Measurements from ENCODE around the gene SRF.

Gene SRF

DNA sequence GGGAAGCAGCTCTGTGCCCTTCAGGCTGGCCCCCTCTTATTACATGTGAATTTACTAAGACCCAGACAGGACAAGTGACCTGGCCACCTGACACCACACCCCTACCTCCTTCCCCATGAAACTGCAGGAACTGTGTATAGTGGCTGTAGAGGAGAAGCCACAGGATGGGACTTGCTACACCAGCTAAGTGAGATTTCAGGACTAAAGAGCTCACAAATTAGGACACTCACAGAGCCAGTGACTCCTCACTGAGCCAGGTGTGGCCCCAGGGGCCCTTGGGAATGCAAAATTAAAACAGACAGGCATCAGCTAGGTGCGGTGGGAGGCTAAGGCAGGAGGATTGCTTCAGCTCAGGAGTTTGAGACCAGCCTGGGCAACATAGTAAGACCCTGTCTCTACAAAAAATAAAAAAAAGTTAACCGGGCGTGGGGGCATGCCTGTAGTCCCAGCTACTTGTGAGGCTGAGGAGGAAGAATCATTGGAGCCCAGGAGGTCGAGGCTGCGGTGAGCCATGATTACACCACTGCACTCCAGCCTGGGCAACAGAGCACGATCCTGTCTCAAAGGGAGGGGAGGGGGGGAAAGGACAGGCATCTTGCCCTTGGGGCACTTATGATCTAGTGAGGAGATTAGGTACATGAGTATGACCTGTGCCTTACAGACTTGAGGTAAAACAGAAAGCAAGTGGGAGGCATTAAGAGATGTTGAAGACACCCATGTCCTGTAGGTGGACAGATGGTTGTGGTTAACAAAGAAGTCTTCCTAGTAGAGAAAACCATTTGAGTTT is 23.2 kb upstream of the SRF start:
- no peak for DNase-seq (ENCODE audit: low read depth in 2 of 2)
- TF ChIP-seq, protein P1, sequence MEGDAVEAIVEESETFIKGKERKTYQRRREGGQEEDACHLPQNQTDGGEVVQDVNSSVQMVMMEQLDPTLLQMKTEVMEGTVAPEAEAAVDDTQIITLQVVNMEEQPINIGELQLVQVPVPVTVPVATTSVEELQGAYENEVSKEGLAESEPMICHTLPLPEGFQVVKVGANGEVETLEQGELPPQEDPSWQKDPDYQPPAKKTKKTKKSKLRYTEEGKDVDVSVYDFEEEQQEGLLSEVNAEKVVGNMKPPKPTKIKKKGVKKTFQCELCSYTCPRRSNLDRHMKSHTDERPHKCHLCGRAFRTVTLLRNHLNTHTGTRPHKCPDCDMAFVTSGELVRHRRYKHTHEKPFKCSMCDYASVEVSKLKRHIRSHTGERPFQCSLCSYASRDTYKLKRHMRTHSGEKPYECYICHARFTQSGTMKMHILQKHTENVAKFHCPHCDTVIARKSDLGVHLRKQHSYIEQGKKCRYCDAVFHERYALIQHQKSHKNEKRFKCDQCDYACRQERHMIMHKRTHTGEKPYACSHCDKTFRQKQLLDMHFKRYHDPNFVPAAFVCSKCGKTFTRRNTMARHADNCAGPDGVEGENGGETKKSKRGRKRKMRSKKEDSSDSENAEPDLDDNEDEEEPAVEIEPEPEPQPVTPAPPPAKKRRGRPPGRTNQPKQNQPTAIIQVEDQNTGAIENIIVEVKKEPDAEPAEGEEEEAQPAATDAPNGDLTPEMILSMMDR (IDR thresholded peaks at IDR 0.05; ENCODE audit: low read depth, low read length), result no peak
- no peak overlapping the region for H3K4me3 ChIP-seq (replicated peaks in 1 of 2; ENCODE audit: low read depth in 2 of 2, low read length in 2 of 2)

DNA sequence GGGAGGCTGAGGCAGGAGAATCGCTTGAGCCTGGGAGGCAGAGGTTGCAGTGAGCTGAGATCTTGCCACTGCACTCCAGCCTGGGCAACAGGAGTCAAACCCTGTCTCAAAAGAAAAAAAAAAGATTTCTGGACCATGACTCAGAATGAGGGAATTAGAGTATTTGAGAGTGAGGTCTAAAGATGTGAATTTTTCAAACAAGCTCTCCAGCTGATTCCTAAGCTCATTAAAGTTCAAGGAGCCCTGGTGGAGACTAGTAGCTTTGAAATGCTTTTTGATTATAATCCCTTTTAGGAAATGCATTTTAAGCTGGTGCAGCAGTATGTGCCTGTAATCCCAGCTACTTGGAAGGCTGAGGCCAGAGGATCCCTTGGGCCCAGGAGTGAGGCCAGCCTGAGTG is 21.8 kb upstream of the SRF start:
- no peak overlapping the region for H3K4me3 ChIP-seq (replicated peaks in 1 of 2; ENCODE audit: low read depth in 2 of 2, low read length in 2 of 2)

DNA sequence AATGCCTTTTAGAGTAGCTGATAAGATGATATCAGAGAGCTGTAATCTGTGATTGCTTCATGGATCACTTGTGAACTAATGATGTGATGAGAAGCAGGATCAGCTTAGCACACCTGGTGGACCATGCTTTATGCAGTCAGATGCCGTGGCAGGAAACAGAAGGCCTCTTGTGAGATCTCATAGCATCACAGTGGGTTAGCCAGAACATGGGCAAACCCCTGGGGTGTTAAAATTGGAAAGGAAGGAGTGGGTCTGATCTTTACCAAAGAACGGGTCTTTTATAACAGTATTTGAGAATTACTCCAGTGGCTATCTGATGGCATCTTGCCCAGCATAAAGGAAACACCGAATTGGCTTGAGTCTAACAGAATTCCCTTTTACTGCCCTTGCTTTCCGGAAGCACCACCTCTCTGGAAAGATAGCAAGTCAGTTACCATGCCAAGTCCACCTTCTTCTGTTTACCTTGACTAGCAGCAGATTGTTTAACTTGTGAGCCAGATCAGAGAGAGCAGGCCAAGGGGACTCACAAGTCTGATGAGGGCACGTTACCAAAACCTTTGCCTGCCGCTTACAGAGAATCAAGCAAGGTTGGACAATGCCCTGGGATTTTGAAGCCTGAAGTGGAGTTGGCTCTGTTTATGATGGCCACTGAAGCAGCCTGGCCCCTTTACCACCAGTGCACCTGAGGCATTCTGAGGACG is 20.9 kb upstream of the SRF start:
- TF ChIP-seq, protein P1 (IDR thresholded peaks at IDR 0.05; ENCODE audit: low read depth, low read length), result no peak
- peak in 1 of 2 donors; percentile 33 for DNase-seq (ENCODE audit: low read depth in 2 of 2)

More for the DNA sequence above, 21.8 kb upstream of the SRF start:
- TF ChIP-seq, protein P1 (IDR thresholded peaks at IDR 0.05; ENCODE audit: low read depth, low read length), result no peak
- peak in 1 of 2 donors; percentile 28 for DNase-seq (ENCODE audit: low read depth in 2 of 2)

DNA sequence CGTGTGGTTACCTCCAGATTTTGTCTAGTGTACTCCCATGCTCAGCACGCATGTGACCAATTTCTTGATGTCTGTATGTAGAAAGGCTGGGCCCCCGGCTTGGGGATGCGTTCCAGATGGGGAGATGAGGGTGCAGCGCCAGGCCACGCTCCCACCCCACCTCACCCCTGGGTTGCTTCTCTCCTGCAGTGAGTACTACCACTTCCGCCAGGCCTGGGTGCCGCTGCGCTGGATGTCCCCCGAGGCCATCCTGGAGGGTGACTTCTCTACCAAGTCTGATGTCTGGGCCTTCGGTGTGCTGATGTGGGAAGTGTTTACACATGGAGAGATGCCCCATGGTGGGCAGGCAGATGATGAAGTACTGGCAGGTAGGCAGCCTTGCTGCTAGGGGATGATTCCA is 11.5 kb upstream of the SRF start:
- DNase-seq (ENCODE audit: low read depth in 2 of 2), result no peak
- TF ChIP-seq, protein P1 (IDR thresholded peaks at IDR 0.05; ENCODE audit: low read depth, low read length), result no peak
- no peak overlapping the region for H3K4me3 ChIP-seq (replicated peaks in 1 of 2; ENCODE audit: low read depth in 2 of 2, low read length in 2 of 2)

More for the DNA sequence above, 20.9 kb upstream of the SRF start:
- no peak overlapping the region for H3K4me3 ChIP-seq (replicated peaks in 1 of 2; ENCODE audit: low read depth in 2 of 2, low read length in 2 of 2)

DNA sequence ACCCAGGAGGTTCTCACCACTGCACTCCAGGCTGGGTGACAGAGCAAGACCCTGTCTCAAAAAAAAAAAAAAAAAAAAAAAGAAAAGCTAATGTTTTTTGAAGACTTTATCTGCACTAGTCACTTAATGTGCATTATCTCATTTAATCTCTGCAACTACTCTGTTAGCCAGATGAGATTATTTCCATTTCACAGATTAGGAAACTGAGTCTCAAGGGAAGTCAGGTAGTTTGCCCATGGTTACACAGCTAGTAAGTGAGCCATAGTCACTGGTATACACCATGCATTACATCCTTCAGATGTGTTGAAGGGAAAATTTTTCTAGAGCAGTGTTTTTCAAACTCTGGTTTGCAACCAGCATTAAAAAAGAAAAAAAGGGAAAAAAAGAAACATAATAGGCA is 7.2 kb upstream of the SRF start:
- no peak overlapping the region for H3K4me3 ChIP-seq (replicated peaks in 1 of 2; ENCODE audit: low read depth in 2 of 2, low read length in 2 of 2)
- no peak for DNase-seq (ENCODE audit: low read depth in 2 of 2)
- TF ChIP-seq, protein P1 (IDR thresholded peaks at IDR 0.05; ENCODE audit: low read depth, low read length), result no peak

DNA sequence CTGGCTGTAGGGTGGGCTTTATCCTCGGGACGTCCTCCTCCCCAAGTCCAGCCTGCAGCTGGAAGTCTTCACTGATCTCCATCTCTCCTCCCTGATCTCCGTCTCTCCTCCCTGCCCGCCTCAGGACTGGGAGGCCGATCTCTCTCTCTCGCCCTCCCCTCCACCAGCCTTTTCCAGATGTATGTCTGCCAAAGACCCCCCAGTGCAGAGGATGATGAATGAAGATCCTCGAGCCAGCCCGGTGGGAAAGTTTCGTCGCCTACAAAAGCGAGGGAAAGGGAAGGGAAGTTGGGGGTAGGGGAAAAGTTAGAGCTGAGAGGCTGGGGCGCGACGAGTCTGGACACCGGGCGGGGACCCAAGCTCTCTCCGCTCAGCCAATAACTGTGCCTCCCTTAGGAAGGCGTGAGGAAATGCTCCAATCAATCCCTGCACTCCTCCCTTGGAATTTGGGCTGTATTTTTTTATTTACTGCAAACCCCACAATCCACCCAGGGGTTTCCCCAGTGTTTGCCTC is 595 bp upstream of the SRF start:
- TF ChIP-seq, protein P1 (IDR thresholded peaks at IDR 0.05; ENCODE audit: low read depth, low read length), result no peak

More for the DNA sequence above, 595 bp upstream of the SRF start:
- peak overlapping the region; percentile 54 to 90 for H3K4me3 ChIP-seq (replicated peaks in 1 of 2; ENCODE audit: low read depth in 2 of 2, low read length in 2 of 2)
- DNase-seq (ENCODE audit: low read depth in 2 of 2), result peak in 1 of 2 donors; percentile 92
